ENCODE data around the gene TENM4.
"Not testable (repeated sequence)": the region's sequence is repeated elsewhere in the genome, so short reads cannot be mapped to it uniquely, and the experiment has no call there.

The TENM4 gene

DNA sequence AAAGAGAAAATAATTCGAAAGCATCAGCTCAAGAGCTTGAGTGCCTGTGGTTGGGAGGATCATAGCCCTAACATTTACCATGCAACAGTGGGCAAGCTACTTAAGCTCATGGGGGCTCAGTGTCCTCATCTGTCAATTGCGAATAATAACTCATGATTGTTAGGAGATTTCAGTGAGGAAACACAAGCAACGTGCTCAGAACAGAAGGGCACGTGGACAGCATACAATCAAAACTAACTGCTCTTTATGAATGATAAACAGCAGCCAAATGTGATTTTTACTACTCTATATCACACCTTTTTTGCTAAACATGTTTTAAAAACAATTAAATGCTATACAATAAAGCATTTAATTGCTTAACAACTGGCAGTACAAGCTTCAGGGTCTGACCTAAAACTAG, 556.1 kb downstream of the TENM4 start:
- WGBS, 2 experiments (ENCODE audit: insufficient coverage in 2 of 2) = 90 to 100% methylated on average over 2 to 4 of the region's 4 CpGs
- H3K36me3 ChIP-seq (ENCODE audit: control insufficient read depth, insufficient read depth, low read length) = peaks cover 57% of the 10 kb centered on the region

DNA sequence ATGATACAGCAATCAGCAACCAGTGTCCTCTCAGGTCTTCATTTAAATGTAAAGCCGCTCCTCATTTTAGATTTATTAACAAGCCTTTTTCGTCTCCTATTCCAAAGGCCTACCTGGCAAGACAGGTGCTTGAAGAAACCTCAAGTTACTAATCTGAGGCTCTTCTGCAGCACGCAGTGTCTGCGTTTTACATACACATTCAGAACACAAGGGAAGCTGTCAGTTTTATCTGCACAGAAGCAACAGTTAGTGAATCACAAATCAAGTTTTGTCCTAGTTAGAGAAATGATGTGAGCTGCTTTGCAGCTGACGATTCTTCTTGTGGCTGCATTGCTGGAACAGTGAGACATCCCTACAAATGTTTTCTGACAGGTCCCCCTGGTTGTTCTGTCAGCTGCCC, 557.3 kb downstream of the TENM4 start:
- 93 to 95% methylated on average over 5 of the region's 5 CpGs for WGBS, 2 experiments (ENCODE audit: insufficient coverage in 2 of 2)
- no peak overlapping the region for H3K4me3 ChIP-seq (ENCODE audit: extremely low read depth, insufficient read depth, low read length, poor library complexity, severe bottlenecking)
- no peak overlapping the region for H3K27ac ChIP-seq (ENCODE audit: low read depth, low read length, severe bottlenecking)
- H3K4me1 ChIP-seq (ENCODE audit: control insufficient read depth, insufficient read depth, low read length, poor library complexity, severe bottlenecking) = no peaks in the 10 kb centered on the region
- H3K36me3 ChIP-seq (ENCODE audit: control insufficient read depth, insufficient read depth, low read length) = peaks cover 57% of the 10 kb centered on the region
- H3K9me3 ChIP-seq (ENCODE audit: control insufficient read depth, low read length) = peaks cover 16% of the 10 kb centered on the region

More for the DNA sequence above, 556.1 kb downstream of the TENM4 start:
- H3K4me3 ChIP-seq (ENCODE audit: extremely low read depth, insufficient read depth, low read length, poor library complexity, severe bottlenecking) = no peak overlapping the region
- peaks cover 6% of the 10 kb centered on the region for H3K9me3 ChIP-seq (ENCODE audit: control insufficient read depth, low read length)
- H3K27ac ChIP-seq (ENCODE audit: low read depth, low read length, severe bottlenecking) = no peak overlapping the region
- H3K4me1 ChIP-seq (ENCODE audit: control insufficient read depth, insufficient read depth, low read length, poor library complexity, severe bottlenecking) = no peaks in the 10 kb centered on the region

DNA sequence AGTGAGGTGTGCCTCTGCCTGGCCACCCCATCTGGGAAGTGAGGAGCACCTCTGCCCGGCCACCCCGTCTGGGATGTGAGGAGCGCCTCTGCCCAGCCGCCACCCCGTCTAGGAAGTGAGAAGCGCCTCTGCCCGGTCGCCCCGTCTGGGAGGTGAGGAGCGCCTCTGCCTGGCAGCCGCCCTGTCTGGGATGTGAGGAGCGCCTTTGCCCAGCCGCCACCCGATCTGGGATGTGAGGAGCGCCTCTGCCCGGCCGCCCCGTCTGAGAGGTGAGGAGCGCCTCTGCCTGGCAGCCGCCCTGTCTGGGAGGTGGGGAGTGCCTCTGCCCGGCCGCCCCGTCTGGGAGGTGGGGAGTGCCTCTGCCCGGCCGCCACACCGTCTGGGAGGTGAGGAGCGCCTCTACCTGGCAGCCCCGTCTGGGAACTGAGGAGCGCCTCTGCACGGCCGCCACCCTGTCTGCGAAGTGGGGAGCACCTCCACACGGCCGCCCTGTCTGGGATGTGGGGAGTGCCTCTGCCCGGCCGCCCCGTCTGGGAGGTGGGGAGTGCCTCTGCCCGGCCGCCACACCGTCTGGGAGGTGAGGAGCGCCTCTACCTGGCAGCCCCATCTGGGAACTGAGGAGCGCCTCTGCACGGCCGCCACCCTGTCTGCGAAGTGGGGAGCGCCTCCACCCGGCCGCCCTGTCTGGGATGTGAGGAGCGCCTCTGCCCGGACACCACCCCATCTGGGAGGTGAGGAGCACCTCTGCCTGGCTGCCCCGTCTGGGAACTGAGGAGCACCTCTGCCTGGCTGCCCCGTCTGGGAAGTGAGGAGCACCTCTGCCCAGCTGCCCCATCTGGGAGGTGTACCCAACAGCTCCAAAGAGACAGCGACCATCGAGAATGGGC, 561.5 kb downstream of the TENM4 start:
- H3K9me3 ChIP-seq (ENCODE audit: control insufficient read depth, low read length) = peaks cover 26% of the 10 kb centered on the region
- peaks cover 56% of the 10 kb centered on the region for H3K36me3 ChIP-seq (ENCODE audit: control insufficient read depth, insufficient read depth, low read length)
- 94 to 95% methylated on average over 27 to 47 of the region's 54 CpGs for WGBS, 2 experiments (ENCODE audit: insufficient coverage in 2 of 2)
- not testable (repeated sequence) for H3K27ac ChIP-seq (ENCODE audit: low read depth, low read length, severe bottlenecking); H3K4me3 ChIP-seq (ENCODE audit: extremely low read depth, insufficient read depth, low read length, poor library complexity, severe bottlenecking); H3K4me1 ChIP-seq (ENCODE audit: control insufficient read depth, insufficient read depth, low read length, poor library complexity, severe bottlenecking)

DNA sequence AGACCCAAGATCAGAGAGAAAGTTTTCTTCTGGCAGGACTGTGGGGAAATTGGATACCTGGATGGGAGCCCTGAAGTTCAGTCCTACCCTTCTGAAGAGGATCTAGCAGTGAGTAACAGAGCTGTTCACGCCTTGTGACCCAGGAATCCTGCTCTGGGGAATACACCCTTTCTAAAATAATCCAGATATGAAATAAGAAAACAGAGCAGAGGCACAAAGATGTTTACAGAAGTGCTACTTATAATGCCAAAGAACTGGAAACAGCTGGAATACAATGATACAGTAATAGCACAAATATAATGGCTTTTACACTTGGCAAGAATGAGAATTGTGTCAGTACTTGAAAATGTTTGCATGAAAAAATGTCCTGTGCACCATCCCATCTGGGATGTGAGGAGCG, 562.2 kb downstream of the TENM4 start:
- Histone ChIP-seq H3K4me3 (ENCODE audit: extremely low read depth, insufficient read depth, low read length, poor library complexity, severe bottlenecking) (no peak overlapping the region), H3K4me1 (ENCODE audit: control insufficient read depth, insufficient read depth, low read length, poor library complexity, severe bottlenecking) (no peaks in the 10 kb centered on the region), H3K36me3 (ENCODE audit: control insufficient read depth, insufficient read depth, low read length) (peaks cover 56% of the 10 kb centered on the region), H3K27ac (ENCODE audit: low read depth, low read length, severe bottlenecking) (no peak overlapping the region), H3K9me3 (ENCODE audit: control insufficient read depth, low read length) (peaks cover 26% of the 10 kb centered on the region)
- WGBS, 2 experiments (ENCODE audit: insufficient coverage in 2 of 2) = 100% methylated on average over 1 to 2 of the region's 2 CpGs

DNA sequence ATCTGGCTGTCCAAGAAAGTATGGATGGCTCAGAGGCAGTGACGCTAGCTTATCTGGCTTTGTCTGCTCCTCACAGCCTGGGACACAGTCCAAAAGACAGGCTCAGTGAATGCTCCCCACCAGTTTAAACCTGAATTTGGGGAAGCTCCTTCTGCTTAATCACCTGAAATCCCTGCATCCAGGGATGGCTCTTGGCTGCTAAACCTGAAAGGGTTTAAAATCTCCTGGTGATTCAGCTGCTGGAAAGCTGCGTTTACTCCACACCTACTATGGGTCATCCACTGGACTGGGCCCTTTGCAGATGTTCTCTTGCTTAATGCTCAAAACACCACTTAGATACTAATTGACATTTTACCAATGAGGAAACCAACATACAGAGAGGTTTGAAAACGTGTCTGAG, 564.2 kb downstream of the TENM4 start:
- H3K4me3 ChIP-seq (ENCODE audit: extremely low read depth, insufficient read depth, low read length, poor library complexity, severe bottlenecking) = no peak overlapping the region
- 91 to 100% methylated on average over 2 to 3 of the region's 3 CpGs for WGBS, 2 experiments (ENCODE audit: insufficient coverage in 2 of 2)
- peaks cover 26% of the 10 kb centered on the region for H3K9me3 ChIP-seq (ENCODE audit: control insufficient read depth, low read length)
- no peak overlapping the region for H3K27ac ChIP-seq (ENCODE audit: low read depth, low read length, severe bottlenecking)
- H3K36me3 ChIP-seq (ENCODE audit: control insufficient read depth, insufficient read depth, low read length) = peaks cover 37% of the 10 kb centered on the region
- H3K4me1 ChIP-seq (ENCODE audit: control insufficient read depth, insufficient read depth, low read length, poor library complexity, severe bottlenecking) = no peaks in the 10 kb centered on the region

DNA sequence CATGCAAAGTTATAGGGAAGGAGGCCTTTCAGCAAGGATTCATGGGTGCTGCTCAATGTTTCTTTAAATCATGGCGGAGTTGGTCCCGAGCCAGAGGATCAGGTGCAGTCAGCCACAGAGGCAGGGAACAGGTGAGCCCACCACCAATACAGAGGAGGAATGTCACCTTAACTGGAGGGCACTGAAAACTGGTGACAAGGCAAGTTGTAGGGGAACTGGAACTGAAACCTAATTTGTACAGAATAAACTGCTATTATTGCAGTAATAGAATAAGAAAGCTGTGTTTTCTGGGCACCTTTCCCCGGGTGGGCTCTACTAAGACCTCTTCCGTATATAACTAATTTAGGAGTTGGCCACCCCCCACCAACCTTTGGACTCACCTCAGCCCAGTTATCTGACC, 570.2 kb downstream of the TENM4 start:
- Histone ChIP-seq H3K9me3 (ENCODE audit: control insufficient read depth, low read length) (no peaks in the 10 kb centered on the region), H3K4me1 (ENCODE audit: control insufficient read depth, insufficient read depth, low read length, poor library complexity, severe bottlenecking) (no peaks in the 10 kb centered on the region), H3K36me3 (ENCODE audit: control insufficient read depth, insufficient read depth, low read length) (peaks cover 4% of the 10 kb centered on the region), H3K4me3 (ENCODE audit: extremely low read depth, insufficient read depth, low read length, poor library complexity, severe bottlenecking) (no peak overlapping the region), H3K27ac (ENCODE audit: low read depth, low read length, severe bottlenecking) (no peak overlapping the region)
- WGBS, 2 experiments (ENCODE audit: insufficient coverage in 2 of 2) = 96 to 100% methylated on average over 3 to 4 of the region's 4 CpGs

DNA sequence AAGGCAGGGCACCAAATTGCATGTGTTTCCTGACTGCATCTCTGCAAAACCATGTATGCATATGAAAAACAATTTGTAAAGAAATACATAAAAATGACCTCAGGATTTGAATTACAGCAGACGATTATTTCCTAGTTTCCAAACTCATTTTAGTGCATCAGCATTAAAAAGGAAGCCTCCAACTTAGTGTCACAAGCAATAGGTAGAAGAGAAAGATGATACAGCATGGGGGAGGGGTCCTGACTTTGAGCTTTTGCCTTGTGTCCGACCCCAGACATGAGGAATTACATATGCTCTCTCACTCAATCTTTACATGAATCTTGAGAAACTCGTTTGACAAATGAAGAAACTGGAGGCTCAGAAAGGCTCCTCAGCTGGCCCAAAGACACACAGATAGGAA, 571.5 kb downstream of the TENM4 start:
- Histone ChIP-seq H3K4me3 (ENCODE audit: extremely low read depth, insufficient read depth, low read length, poor library complexity, severe bottlenecking) (no peak overlapping the region), H3K27ac (ENCODE audit: low read depth, low read length, severe bottlenecking) (no peak overlapping the region), H3K4me1 (ENCODE audit: control insufficient read depth, insufficient read depth, low read length, poor library complexity, severe bottlenecking) (no peaks in the 10 kb centered on the region), H3K9me3 (ENCODE audit: control insufficient read depth, low read length) (no peaks in the 10 kb centered on the region), H3K36me3 (ENCODE audit: control insufficient read depth, insufficient read depth, low read length) (no peaks in the 10 kb centered on the region)
- WGBS, 2 experiments (ENCODE audit: insufficient coverage in 2 of 2) = 0% methylated on average over 1 of the region's 3 CpGs; no CpG with 5 or more reads in 1 of the 2 experiments

DNA sequence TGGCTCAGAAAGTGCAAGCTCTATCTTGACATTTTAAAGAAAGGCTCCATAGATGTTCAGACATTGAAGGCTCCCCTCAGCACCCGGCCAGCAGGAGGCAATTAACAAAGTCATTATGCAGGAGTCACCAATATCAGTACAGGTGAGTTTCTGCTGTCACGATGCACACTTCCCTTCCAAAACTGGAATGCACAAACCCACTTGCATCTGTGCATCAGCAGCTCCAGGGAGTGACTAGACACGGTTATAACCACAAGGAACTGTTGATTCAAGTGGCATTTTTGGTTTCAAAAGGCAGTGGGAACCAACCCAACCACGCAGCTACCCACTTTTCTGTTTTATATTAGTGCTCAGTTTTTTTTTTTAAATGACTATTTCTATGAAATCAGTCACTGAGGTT, 572.3 kb downstream of the TENM4 start:
- no peak overlapping the region for H3K27ac ChIP-seq (ENCODE audit: low read depth, low read length, severe bottlenecking)
- no peaks in the 10 kb centered on the region for H3K36me3 ChIP-seq (ENCODE audit: control insufficient read depth, insufficient read depth, low read length)
- no peaks in the 10 kb centered on the region for H3K9me3 ChIP-seq (ENCODE audit: control insufficient read depth, low read length)
- no peaks in the 10 kb centered on the region for H3K4me1 ChIP-seq (ENCODE audit: control insufficient read depth, insufficient read depth, low read length, poor library complexity, severe bottlenecking)
- WGBS, 2 experiments (ENCODE audit: insufficient coverage in 2 of 2) = 38 to 84% methylated on average over 1 to 3 of the region's 4 CpGs
- no peak overlapping the region for H3K4me3 ChIP-seq (ENCODE audit: extremely low read depth, insufficient read depth, low read length, poor library complexity, severe bottlenecking)

DNA sequence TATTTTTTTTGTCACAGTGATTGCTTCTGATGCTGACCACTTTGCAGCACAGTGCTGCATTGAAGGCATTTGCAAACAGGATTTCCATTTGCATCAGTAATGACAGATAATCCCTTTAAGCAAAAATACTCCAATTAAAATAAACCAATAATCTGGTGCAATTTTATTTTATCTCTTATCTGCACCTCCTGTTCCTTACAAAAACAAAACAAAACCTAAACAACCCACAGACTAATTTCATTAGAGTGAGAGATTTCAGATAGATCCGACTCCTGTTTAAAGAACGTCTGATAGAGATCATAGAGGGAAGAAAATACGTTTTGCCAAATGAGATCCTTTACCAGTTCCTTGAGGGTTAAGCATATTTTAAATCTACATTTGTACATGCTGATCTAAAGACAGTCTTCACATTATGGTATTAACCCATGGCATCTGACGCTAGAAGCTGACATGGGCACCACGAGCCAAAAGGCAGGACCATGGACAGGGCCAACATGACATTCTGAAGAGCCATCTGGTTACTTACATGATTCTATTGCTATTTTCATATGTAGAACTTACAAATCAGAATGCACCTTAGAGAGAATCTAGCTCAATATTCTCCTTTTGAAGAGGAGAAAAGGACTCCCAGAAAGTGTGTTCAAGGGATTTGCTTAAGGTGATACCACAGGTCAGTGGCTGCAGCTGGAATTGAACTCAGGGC, 580.0 kb downstream of the TENM4 start:
- Histone ChIP-seq H3K36me3 (ENCODE audit: control insufficient read depth, insufficient read depth, low read length) (no peaks in the 10 kb centered on the region), H3K4me1 (ENCODE audit: control insufficient read depth, insufficient read depth, low read length, poor library complexity, severe bottlenecking) (peaks cover 3% of the 10 kb centered on the region), H3K27ac (ENCODE audit: low read depth, low read length, severe bottlenecking) (no peak overlapping the region), H3K4me3 (ENCODE audit: extremely low read depth, insufficient read depth, low read length, poor library complexity, severe bottlenecking) (no peak overlapping the region), H3K9me3 (ENCODE audit: control insufficient read depth, low read length) (no peaks in the 10 kb centered on the region)
- 65 to 93% methylated on average over 2 to 3 of the region's 5 CpGs for WGBS, 2 experiments (ENCODE audit: insufficient coverage in 2 of 2)

DNA sequence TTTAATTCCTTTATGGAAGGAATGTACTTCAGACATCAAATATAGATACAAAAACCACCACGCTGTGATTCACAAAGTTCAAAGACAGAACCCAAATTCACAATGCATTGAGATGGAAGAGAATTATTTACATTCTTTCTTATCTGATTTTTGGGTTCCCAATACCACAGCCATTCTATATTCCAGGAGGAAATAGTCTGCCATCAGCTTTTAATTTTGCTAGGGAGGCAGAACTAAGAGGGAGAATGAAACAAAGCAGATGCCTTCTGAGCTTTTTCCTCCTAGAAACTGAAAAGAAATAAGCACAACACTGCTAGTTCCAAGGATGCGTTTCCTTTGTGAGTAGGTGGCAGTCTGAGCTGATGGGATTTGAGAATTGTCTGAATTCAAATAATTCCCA, 583.1 kb downstream of the TENM4 start:
- peaks cover 8% of the 10 kb centered on the region for H3K36me3 ChIP-seq (ENCODE audit: control insufficient read depth, insufficient read depth, low read length)
- H3K4me3 ChIP-seq (ENCODE audit: extremely low read depth, insufficient read depth, low read length, poor library complexity, severe bottlenecking) = no peak overlapping the region
- H3K4me1 ChIP-seq (ENCODE audit: control insufficient read depth, insufficient read depth, low read length, poor library complexity, severe bottlenecking) = peaks cover 3% of the 10 kb centered on the region
- no CpG with 5 or more reads among the region's 2 CpGs for WGBS, 2 experiments (ENCODE audit: insufficient coverage in 2 of 2)
- no peaks in the 10 kb centered on the region for H3K9me3 ChIP-seq (ENCODE audit: control insufficient read depth, low read length)
- peak overlapping the region; percentile 45 for H3K27ac ChIP-seq (ENCODE audit: low read depth, low read length, severe bottlenecking)

DNA sequence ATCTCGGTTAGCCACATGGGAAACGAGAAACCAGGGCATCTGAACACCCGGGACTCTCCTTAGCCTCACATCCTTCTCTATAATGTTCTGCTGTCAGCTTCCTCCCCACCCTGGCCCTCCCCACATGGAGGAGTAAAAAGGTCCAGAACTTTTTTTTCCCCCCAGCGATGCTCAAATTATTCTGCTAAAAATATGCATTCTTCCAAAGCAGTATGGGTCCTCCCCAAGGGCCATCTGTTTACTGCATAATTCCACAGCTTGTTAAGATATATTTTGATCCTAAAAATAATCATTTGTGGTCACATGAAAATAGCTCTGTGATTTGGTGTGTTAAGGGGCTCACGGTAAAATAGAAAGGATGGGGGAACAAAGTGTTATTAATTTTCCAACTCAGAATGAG, 584.6 kb downstream of the TENM4 start:
- Histone ChIP-seq H3K4me3 (ENCODE audit: extremely low read depth, insufficient read depth, low read length, poor library complexity, severe bottlenecking) (no peak overlapping the region), H3K4me1 (ENCODE audit: control insufficient read depth, insufficient read depth, low read length, poor library complexity, severe bottlenecking) (peaks cover 3% of the 10 kb centered on the region), H3K27ac (ENCODE audit: low read depth, low read length, severe bottlenecking) (no peak overlapping the region), H3K36me3 (ENCODE audit: control insufficient read depth, insufficient read depth, low read length) (peaks cover 8% of the 10 kb centered on the region), H3K9me3 (ENCODE audit: control insufficient read depth, low read length) (no peaks in the 10 kb centered on the region)
- WGBS, 2 experiments (ENCODE audit: insufficient coverage in 2 of 2) = 100% methylated on average over 1 to 4 of the region's 5 CpGs
